ENCODE results near the gene HIKESHI.
"Not testable (repeated sequence)": the region's sequence is repeated elsewhere in the genome, so short reads cannot be mapped to it uniquely, and the experiment has no call there.

The HIKESHI gene

GRCh38 chr11:86292912-86293616 lies 9.0 kb upstream of the HIKESHI start:
- no peak for DNase-seq (ENCODE audit: low read depth)

GRCh38 chr11:86294026-86294425 lies 8.0 kb upstream of the HIKESHI start:
- no peak for DNase-seq (ENCODE audit: low read depth)

- no peak for DNase-seq (ENCODE audit: low read depth)
Measured at GRCh38 chr11:86301742-86302091, 323 bp upstream of the HIKESHI start.

GRCh38 chr11:86303257-86303656 lies 1.2 kb downstream of the HIKESHI start:
- DNase-seq (ENCODE audit: low read depth), result no peak

GRCh38 chr11:86308710-86309109 lies 6.7 kb downstream of the HIKESHI start:
- DNase-seq (ENCODE audit: low read depth), result not testable (repeated sequence)

GRCh38 chr11:86313793-86314192 lies 11.8 kb downstream of the HIKESHI start:
- no peak for DNase-seq (ENCODE audit: low read depth)

GRCh38 chr11:86314636-86315035 lies 12.6 kb downstream of the HIKESHI start:
- DNase-seq (ENCODE audit: low read depth), result no peak

- no peak for DNase-seq (ENCODE audit: low read depth)
Measured at GRCh38 chr11:86335131-86335767, 33.2 kb downstream of the HIKESHI start.

GRCh38 chr11:86337227-86337626 lies 35.2 kb downstream of the HIKESHI start:
- DNase-seq (ENCODE audit: low read depth), result no peak

GRCh38 chr11:86341382-86341781 lies 39.3 kb downstream of the HIKESHI start:
- no peak for DNase-seq (ENCODE audit: low read depth)

- no peak for DNase-seq (ENCODE audit: low read depth)
Measured at GRCh38 chr11:86346513-86346912, 44.5 kb downstream of the HIKESHI start.

- DNase-seq (ENCODE audit: low read depth), result no peak
Measured at GRCh38 chr11:86355256-86355655, 53.2 kb downstream of the HIKESHI start.

GRCh38 chr11:86357412-86357811 lies 55.4 kb downstream of the HIKESHI start:
- DNase-seq (ENCODE audit: low read depth), result not testable (repeated sequence)

- no peak for DNase-seq (ENCODE audit: low read depth)
Measured at GRCh38 chr11:86358720-86359119, 56.7 kb downstream of the HIKESHI start.

- no peak for DNase-seq (ENCODE audit: low read depth)
Measured at GRCh38 chr11:86360775-86361395, 58.8 kb downstream of the HIKESHI start.

GRCh38 chr11:86363424-86363823 lies 61.4 kb downstream of the HIKESHI start:
- DNase-seq (ENCODE audit: low read depth), result no peak

- DNase-seq (ENCODE audit: low read depth), result no peak
Measured at GRCh38 chr11:86365546-86365945, 63.5 kb downstream of the HIKESHI start.

- DNase-seq (ENCODE audit: low read depth), result no peak
Measured at GRCh38 chr11:86369668-86370067, 67.6 kb downstream of the HIKESHI start.

- no peak for DNase-seq (ENCODE audit: low read depth)
Measured at GRCh38 chr11:86370171-86370570, 68.1 kb downstream of the HIKESHI start.

- no peak for DNase-seq (ENCODE audit: low read depth)
Measured at GRCh38 chr11:86370922-86371594, 69.0 kb downstream of the HIKESHI start.

GRCh38 chr11:86372041-86372440 lies 70.0 kb downstream of the HIKESHI start:
- DNase-seq (ENCODE audit: low read depth), result no peak

GRCh38 chr11:86372586-86372985 lies 70.5 kb downstream of the HIKESHI start:
- DNase-seq (ENCODE audit: low read depth), result no peak

GRCh38 chr11:86374069-86374468 lies 72.0 kb downstream of the HIKESHI start:
- no peak for DNase-seq (ENCODE audit: low read depth)
